PC-9 (cell line): ENCODE measurements around the gene FXYD3. TPM values are rescaled to one million over a fixed set of nuclear protein-coding genes. Genes with fewer than 3 reads are reported as not detected.

Experiments
- BruUV-seq: library from RNA; stranded (reverse); fragments of 400-500 nt; replicated peaks from 2 replicates; lab custom pipeline; 2021; lab: Mats Ljungman, UMichigan
- CTCF ChIA-PET: fragments of 300-600 bp; sonication (Branson Sonifier 250); formaldehyde crosslinking; loops from one replicate; lab custom pipeline; 2022; ENCODE audit warnings: antibody characterized with exemption; lab: Charles Lee
- POLR2A ChIA-PET: fragments of 300-600 bp; sonication (Branson Sonifier 250); formaldehyde crosslinking; loops from one replicate; lab custom pipeline; 2022; ENCODE audit warnings: antibody characterized with exemption; ENCODE audit not compliant: unreplicated experiment; lab: Charles Lee
- DNase-seq, 2 experiments: peaks; one replicate each; pipeline versions ENCODE4 v3.0.0 to v3.0.0-alpha.2; 2015 to 2022; ENCODE audit warnings: mixed read lengths in 1 of 2
- H2AFZ ChIP-seq: fragments of 200-600 bp; sonication (generic); 2 replicates; pipeline ENCODE4 v1.8.1; 2017; ENCODE audit warnings: antibody characterized with exemption
- H3F3A ChIP-seq: fragments of 200-600 bp; sonication (generic); 2 replicates; pipeline ENCODE4 v1.8.1; 2017; ENCODE audit warnings: antibody characterized with exemption, mild to moderate bottlenecking, low read depth; ENCODE audit not compliant: insufficient read depth
- H3K27ac ChIP-seq: fragments of 200-600 bp; sonication (generic); 2 replicates; pipeline ENCODE4 v1.6.1; 2016; ENCODE audit warnings: mixed run types
- H3K27me3 ChIP-seq: fragments of 200-600 bp; sonication (generic); 2 replicates; pipeline ENCODE4 v1.6.1; 2016; ENCODE audit warnings: low read depth, mixed run types; ENCODE audit not compliant: insufficient read depth
- H3K36me3 ChIP-seq: fragments of 200-600 bp; sonication (generic); 2 replicates; pipeline ENCODE4 v1.6.1; 2016; ENCODE audit warnings: low read depth, mixed run types
- H3K4me1 ChIP-seq: fragments of 200-600 bp; sonication (generic); replicated peaks from 2 replicates; pipeline ENCODE4 v1.6.1; 2016; ENCODE audit warnings: mixed run types; ENCODE audit not compliant: insufficient read depth
- H3K4me2 ChIP-seq: fragments of 200-600 bp; sonication (generic); 2 replicates; pipeline ENCODE4 v1.6.1; 2017; ENCODE audit warnings: mixed run types
- H3K4me3 ChIP-seq: fragments of 200-600 bp; sonication (generic); 2 replicates; pipeline ENCODE4 v1.6.1; 2016; ENCODE audit warnings: mixed run types
- H3K79me2 ChIP-seq: fragments of 200-600 bp; sonication (generic); 2 replicates; pipeline ENCODE4 v1.6.1; 2017; ENCODE audit warnings: low read depth, mixed run types
- H3K9me2 ChIP-seq: fragments of 200-600 bp; sonication (generic); 2 replicates; pipeline ENCODE4 v1.8.1; 2017; ENCODE audit warnings: mild to moderate bottlenecking; ENCODE audit not compliant: insufficient read depth
- H3K9me3 ChIP-seq: fragments of 200-600 bp; sonication (generic); 2 replicates; pipeline ENCODE4 v1.8.1; 2016; ENCODE audit warnings: low read depth; ENCODE audit not compliant: insufficient read depth
- H4K20me1 ChIP-seq: fragments of 200-600 bp; sonication (generic); 2 replicates; pipeline ENCODE4 v1.8.1; 2017; ENCODE audit not compliant: insufficient read depth
- EZH2 ChIP-seq: fragments of 200-600 bp; sonication (generic); IDR thresholded peaks from 2 replicates; pipeline ENCODE4 v1.8.0; 2017; ENCODE audit warnings: antibody characterized with exemption, low read depth
- intact Hi-C: fragments of 100-400 bp; cut with micrococcal nuclease; formaldehyde crosslinking; loops from one replicate; pipeline ENCODE4 v1.10.0; 2022; ENCODE audit not compliant: unreplicated experiment
- total RNA-seq: library from RNA; stranded (reverse); gene quantifications from 2 replicates; pipeline ENCODE4 v1.2.3, GENCODE V29; 2021
- TF ChIP-seq, protein P1 (sequence below): fragments of 200-600 bp; sonication (generic); conservative IDR thresholded peaks from 2 replicates; pipeline ENCODE4 v1.6.1; 2017; ENCODE audit warnings: mixed run types, antibody characterized with exemption, mild to moderate bottlenecking, moderate library complexity

The FXYD3 gene
- total RNA-seq, 1 experiment from 2014 or later = 287 TPM

DNA sequence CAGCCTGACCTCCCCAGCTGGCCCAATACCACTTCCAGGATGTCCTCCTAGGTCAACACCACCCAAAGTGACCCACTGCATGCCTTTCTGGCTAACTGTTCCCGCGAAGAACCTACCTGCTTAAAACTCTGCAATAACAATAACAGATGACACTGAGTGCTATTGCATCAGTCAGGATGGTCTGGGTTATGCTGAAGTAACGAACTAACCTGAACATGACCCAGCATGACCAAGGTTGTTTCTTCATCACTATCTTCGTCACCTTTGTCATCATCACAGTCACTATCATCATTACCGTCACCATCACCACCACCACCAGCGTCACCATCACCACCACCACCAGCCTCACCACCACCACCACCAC, 10.6 kb upstream of the FXYD3 start:
- Histone ChIP-seq H3K27ac (no peak overlapping the region), H4K20me1 (no peaks in the 10 kb centered on the region), H3K9me2 (no peaks in the 10 kb centered on the region), H3K9me3 (no peaks in the 10 kb centered on the region), H3K4me1 (peaks cover 18% of the 10 kb centered on the region), H2AFZ (no peak overlapping the region), H3K79me2 (no peaks in the 10 kb centered on the region), H3K36me3 (no peaks in the 10 kb centered on the region), H3K27me3 (no peaks in the 10 kb centered on the region), H3K4me3 (no peak overlapping the region), H3K4me2 (no peak overlapping the region), H3F3A (peaks cover 23% of the 10 kb centered on the region; the same call in 1 of the 2 replicates)
- intact Hi-C loops = no loop called here
- CTCF ChIA-PET = no interaction called here
- POLR2A ChIA-PET = no interaction called here
- no TSS peak for BruUV-seq
- DNase-seq = no peak
- TF ChIP-seq, protein P1, sequence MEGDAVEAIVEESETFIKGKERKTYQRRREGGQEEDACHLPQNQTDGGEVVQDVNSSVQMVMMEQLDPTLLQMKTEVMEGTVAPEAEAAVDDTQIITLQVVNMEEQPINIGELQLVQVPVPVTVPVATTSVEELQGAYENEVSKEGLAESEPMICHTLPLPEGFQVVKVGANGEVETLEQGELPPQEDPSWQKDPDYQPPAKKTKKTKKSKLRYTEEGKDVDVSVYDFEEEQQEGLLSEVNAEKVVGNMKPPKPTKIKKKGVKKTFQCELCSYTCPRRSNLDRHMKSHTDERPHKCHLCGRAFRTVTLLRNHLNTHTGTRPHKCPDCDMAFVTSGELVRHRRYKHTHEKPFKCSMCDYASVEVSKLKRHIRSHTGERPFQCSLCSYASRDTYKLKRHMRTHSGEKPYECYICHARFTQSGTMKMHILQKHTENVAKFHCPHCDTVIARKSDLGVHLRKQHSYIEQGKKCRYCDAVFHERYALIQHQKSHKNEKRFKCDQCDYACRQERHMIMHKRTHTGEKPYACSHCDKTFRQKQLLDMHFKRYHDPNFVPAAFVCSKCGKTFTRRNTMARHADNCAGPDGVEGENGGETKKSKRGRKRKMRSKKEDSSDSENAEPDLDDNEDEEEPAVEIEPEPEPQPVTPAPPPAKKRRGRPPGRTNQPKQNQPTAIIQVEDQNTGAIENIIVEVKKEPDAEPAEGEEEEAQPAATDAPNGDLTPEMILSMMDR = no peak
- TF ChIP-seq EZH2 = no peak

DNA sequence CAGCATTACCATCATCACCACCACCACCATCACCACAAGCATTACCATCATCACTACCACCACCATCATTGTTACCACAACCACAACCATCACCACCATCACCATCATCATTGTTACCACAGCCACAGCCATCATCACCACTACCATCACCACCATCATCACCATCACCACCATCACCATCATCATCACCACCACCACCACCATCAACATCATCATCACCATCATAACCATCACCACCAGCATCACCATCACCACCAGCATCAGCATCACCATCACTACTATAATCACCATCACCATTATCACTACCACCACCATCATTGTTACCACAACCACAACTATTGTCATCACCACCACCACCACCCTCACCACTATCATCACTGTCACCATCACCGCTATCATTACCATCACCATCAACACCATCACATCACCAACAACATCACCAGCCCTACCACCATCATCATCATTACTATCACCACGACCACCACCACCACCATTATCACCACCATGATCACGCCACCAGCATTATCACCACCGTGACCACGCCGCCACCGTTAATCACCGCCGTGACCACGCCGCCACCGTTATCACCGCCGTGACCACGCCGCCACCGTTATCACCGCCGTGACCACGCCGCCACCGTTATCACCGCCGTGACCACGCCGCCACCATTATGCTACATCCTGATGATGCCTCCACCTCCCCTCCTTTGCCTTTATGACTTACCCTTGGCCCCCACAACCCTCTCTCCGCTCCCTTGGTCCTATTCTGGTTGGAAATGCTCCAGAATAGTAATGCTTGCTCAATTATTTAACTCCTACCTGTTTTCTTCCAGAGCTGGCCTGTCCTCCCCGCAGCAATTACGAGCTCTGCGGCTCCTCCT, 10.0 kb upstream of the FXYD3 start:
- Histone ChIP-seq H2AFZ (no peak overlapping the region), H3K27me3 (no peaks in the 10 kb centered on the region), H3K9me2 (no peaks in the 10 kb centered on the region), H3K4me3 (no peak overlapping the region), H3K79me2 (no peaks in the 10 kb centered on the region), H3K4me2 (no peak overlapping the region), H3K36me3 (no peaks in the 10 kb centered on the region), H3K4me1 (peaks cover 18% of the 10 kb centered on the region), H3K27ac (no peak overlapping the region), H3K9me3 (no peaks in the 10 kb centered on the region), H4K20me1 (no peaks in the 10 kb centered on the region), H3F3A (peaks cover 23% of the 10 kb centered on the region)
- no peak for DNase-seq
- intact Hi-C loops = no loop called here
- ChIA-PET POLR2A (no interaction called here), CTCF (no interaction called here)
- no TSS peak for BruUV-seq
- no peak for TF ChIP-seq EZH2
- TF ChIP-seq, protein P1 = no peak

DNA sequence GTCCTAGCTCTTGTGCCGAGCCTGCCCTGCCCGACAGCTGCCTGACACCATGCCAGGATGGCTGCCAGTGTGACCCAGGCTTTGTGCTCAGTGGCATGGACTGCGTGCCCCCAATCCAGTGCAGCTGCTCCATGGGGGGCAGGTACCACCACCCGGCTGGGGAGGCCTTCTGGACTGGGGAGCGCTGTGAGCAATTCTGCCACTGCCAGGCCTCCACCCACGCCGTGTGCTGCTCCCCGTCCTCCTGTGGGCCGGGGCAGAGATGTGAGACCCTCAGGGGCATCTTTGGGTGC, 9.4 kb upstream of the FXYD3 start:
- H3K9me3 ChIP-seq = no peaks in the 10 kb centered on the region
- peaks cover 23% of the 10 kb centered on the region for H3F3A ChIP-seq
- H3K9me2 ChIP-seq = no peaks in the 10 kb centered on the region
- H3K4me1 ChIP-seq = peaks cover 18% of the 10 kb centered on the region
- no peak overlapping the region for H3K4me2 ChIP-seq
- H3K4me3 ChIP-seq = no peak overlapping the region
- H4K20me1 ChIP-seq = no peaks in the 10 kb centered on the region
- H3K79me2 ChIP-seq = no peaks in the 10 kb centered on the region
- no peaks in the 10 kb centered on the region for H3K27me3 ChIP-seq
- ChIA-PET CTCF (no interaction called here), POLR2A (no interaction called here)
- BruUV-seq = no TSS peak
- TF ChIP-seq, protein P1 = no peak
- no peak for TF ChIP-seq EZH2
- H2AFZ ChIP-seq = no peak overlapping the region
- H3K36me3 ChIP-seq = no peaks in the 10 kb centered on the region
- no peak for DNase-seq
- H3K27ac ChIP-seq = no peak overlapping the region
- intact Hi-C loops = no loop called here
